GM12873 (cell line): ENCODE data around the gene NR1D2.

Source experiments
- TF ChIP-seq, protein P1 (sequence below): IDR thresholded peaks from 2 replicates; pipeline ENCODE4 v1.5.1; 2012; ENCODE audit warnings: low read depth, mild to moderate bottlenecking, moderate library complexity, low read length, control low read depth; ENCODE audit not compliant: insufficient read depth; ENCODE audit errors: missing control alignments

The NR1D2 gene

DNA sequence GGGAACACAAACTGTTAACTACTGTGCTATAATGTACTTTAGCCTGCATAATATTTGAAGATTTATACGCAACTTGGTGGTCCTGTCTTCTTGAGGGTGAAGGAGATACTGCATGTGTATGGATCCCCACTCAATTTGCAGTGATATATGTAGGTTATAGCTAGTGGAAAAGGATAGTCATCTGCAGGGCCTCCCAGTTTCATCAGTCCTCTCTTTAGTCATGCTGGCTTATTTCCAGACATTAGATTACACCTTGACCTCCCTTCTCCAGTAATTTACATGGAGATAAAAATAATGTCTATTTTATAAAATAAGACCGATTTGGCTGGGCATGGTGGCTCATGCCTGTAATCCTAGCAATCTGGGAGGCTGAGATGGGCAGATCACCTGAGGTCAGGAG is 3.7 kb downstream of the NR1D2 start:
- TF ChIP-seq, protein P1, sequence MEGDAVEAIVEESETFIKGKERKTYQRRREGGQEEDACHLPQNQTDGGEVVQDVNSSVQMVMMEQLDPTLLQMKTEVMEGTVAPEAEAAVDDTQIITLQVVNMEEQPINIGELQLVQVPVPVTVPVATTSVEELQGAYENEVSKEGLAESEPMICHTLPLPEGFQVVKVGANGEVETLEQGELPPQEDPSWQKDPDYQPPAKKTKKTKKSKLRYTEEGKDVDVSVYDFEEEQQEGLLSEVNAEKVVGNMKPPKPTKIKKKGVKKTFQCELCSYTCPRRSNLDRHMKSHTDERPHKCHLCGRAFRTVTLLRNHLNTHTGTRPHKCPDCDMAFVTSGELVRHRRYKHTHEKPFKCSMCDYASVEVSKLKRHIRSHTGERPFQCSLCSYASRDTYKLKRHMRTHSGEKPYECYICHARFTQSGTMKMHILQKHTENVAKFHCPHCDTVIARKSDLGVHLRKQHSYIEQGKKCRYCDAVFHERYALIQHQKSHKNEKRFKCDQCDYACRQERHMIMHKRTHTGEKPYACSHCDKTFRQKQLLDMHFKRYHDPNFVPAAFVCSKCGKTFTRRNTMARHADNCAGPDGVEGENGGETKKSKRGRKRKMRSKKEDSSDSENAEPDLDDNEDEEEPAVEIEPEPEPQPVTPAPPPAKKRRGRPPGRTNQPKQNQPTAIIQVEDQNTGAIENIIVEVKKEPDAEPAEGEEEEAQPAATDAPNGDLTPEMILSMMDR, result no peak

DNA sequence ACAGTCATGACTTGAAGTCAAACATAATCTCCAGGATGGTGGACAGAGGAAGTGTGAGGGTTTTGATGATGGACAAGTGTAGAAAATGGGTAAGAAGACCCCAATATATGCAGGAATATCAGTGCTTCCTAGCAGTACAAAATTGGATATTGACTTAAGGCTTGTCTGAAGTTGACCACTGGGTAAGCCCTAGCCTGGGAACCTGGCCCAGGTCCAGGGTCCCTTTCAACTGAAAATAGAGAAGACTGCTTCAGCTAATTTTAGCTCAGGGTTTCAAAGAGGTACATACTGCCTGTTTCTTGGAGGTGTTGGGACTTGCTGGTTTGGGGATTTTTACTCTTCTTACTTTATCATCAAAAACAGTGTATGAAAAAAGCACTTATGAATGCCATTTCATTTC is 4.7 kb downstream of the NR1D2 start:
- TF ChIP-seq, protein P1, result no peak

DNA sequence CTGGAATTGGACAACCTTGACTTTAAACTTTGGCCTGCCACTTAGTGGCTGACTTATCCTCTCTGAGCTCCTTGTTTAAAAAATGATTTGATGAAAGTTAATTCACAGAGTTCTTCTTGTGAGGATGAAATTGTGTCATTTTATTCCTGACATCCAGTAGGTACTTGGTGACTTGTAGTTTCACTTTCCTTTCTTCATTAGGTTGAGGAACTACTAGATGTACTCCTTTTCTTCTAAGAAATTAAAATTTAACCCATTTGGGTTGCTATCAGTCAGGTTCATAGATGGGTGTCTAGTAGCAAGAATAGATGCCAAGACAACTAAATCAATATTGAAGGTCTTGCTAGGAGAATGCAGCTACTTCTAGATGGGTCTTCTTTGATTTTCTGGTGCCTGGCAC is 5.2 kb downstream of the NR1D2 start:
- TF ChIP-seq, protein P1, result no peak

DNA sequence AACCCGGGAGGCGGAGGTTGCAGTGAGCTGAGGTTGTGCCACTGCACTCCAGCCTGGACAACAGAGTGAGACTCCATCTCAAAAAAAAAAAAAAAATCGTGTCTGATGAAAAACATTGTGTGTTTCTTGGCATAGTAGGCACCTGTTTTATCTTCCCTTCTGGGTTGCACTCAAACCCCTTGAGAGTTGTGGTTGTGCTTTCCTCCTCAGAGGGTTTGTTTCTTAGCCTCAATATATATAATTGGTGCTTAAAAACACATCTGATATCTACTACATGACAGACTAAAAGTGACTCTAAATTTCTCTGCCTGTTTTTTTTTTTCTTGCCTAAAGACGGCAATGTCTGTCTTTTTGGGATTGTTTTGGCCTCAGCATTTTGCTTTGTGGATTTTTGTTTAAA is 7.6 kb downstream of the NR1D2 start:
- TF ChIP-seq, protein P1, result no peak

DNA sequence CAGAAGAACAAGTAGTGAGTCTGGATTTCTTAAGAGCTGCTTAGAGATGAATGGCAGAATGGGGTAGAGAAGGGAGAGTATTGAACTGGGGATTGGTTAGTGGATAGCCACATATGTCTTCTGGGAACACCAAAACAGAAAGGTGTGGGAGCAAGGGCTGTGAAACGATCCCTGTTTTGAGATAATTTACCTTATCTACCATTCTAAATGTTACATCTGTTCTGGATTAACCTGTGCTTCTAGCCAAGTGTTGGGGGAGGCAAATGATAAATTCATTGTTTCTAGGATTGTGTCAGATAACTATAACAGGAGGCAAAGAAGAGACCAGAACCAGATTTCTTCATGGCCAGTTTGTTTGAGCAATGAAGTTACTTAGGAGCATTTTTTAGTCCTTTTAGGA is 8.4 kb downstream of the NR1D2 start:
- TF ChIP-seq, protein P1, result no peak

DNA sequence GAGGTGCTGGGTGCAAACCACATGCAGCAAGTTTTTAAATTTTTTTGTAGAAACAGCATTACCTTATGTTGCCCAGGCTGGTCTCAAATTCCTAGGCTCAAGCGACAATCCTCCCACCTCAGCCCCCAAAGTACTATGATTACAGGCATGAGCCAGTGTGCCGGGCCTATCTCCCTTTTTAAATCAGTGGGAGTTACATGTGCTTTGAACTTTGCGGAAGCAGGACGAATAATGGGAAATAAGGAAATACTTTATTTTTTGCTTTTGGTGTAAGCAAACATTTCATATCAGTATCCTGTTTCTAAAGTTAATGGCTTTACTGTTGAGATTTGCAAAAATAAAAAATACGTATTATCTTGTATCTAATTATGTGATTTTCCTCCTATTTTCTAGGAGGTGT is 9.1 kb downstream of the NR1D2 start:
- TF ChIP-seq, protein P1, result no peak

DNA sequence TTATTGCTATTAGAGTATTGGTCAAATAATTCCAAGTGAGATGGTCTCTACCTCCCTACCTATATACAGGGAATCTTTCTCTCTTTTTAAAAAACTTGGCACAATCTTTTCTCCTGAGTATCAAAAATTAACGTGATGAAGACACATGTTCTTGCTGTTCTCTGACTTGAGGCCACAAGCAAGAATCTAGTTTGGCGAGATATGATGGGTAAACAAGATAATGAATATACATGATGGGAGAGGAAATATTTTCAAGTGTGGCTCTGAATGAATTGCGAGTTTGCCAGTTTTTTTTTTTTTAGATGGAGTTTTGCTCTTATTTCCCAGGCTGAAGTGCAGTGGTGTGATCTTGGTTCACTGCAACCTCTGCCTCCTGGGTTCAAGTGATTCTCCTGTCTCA is 11.6 kb downstream of the NR1D2 start:
- TF ChIP-seq, protein P1, result no peak
